PC-9 (cell line): Measurements from ENCODE around the gene NOC2L.

Experiments used
- CTCF ChIP-seq: fragments of 200-600 bp; sonication (generic); conservative IDR thresholded peaks from 2 replicates; pipeline ENCODE4 v1.6.1; 2017; ENCODE audit warnings: mixed run types, antibody characterized with exemption, mild to moderate bottlenecking, moderate library complexity
- EZH2 ChIP-seq: fragments of 200-600 bp; sonication (generic); IDR thresholded peaks from 2 replicates; pipeline ENCODE4 v1.8.0; 2017; ENCODE audit warnings: antibody characterized with exemption, low read depth

- TF ChIP-seq CTCF: no peak
- TF ChIP-seq EZH2: no peak
These were observed 25.5 kb downstream of the NOC2L start for GRCh38 chr1:933603-933940.
